Epithelial cell of esophagus (primary cell): ENCODE measurements around the gene AP1S1.
A peak's percentile ranks its signal among the peaks of the same experiment; 100 is the strongest.

Source experiments
- DNase-seq: peaks from one replicate; pipeline ENCODE4 v3.0.0; 2010; ENCODE audit warnings: low read depth
- H3K4me3 ChIP-seq: 2 replicates; pipeline ENCODE4 v1.5.1; 2011; ENCODE audit warnings: mild to moderate bottlenecking, low read length, control low read depth
- CTCF ChIP-seq: IDR thresholded peaks from 2 replicates; pipeline ENCODE4 v1.5.1; 2011; ENCODE audit warnings: low read depth, mild to moderate bottlenecking, low read length, control low read depth, inconsistent platforms; ENCODE audit not compliant: insufficient read depth; ENCODE audit errors: missing control alignments

AP1S1 gene

GRCh38 chr7:101160910-101161309, 6.6 kb downstream of the AP1S1 start:
- H3K4me3 ChIP-seq = no peak overlapping the region
- DNase-seq = no peak
- no peak for TF ChIP-seq CTCF

GRCh38 chr7:101161692-101162471, 7.6 kb downstream of the AP1S1 start:
- H3K4me3 ChIP-seq = no peak overlapping the region
- TF ChIP-seq CTCF = no peak
- DNase-seq = no peak

GRCh38 chr7:101162551-101163278, 8.4 kb downstream of the AP1S1 start:
- peak overlapping the region; percentile 14 for H3K4me3 ChIP-seq
- no peak for TF ChIP-seq CTCF
- DNase-seq = peak; percentile 69

- peak overlapping the region; percentile 36 for H3K4me3 ChIP-seq
- DNase-seq = peak; percentile 55
- no peak for TF ChIP-seq CTCF
Measured at GRCh38 chr7:101163279-101164070, 9.2 kb downstream of the AP1S1 start.

GRCh38 chr7:101164071-101164840, 10.0 kb downstream of the AP1S1 start:
- TF ChIP-seq CTCF = no peak
- peak; percentile 74 for DNase-seq
- H3K4me3 ChIP-seq = peak overlapping the region; percentile 11

- DNase-seq = peak; percentile 95
- peak within 1 kb of the TSS; percentile 7 for H3K4me3 ChIP-seq
- no peak for TF ChIP-seq CTCF
Measured at GRCh38 chr7:101165075-101165957, 11.0 kb downstream of the AP1S1 start, which contains the start of gene VGF. Gene VGF (minus strand): TSS chr7:101165569. CDS start chr7:101164843, 726 bp downstream.
